HepG2 (cell line): ENCODE data around the gene RPL41. TPM values are rescaled to one million over a fixed set of nuclear protein-coding genes. Genes with fewer than 3 reads are reported as not detected.

ENCODE experiments used
- CSRNP1 ChIP-seq: sonication (generic); formaldehyde crosslinking; IDR thresholded peaks from 2 replicates; pipeline ENCODE4 v1.8.1; 2023; ENCODE audit warnings: mild to moderate bottlenecking, missing genetic modification reagents
- MATR3 ChIP-seq: sonication (generic); formaldehyde crosslinking; IDR thresholded peaks from 2 replicates; pipeline ENCODE4 v1.4.0; 2020; ENCODE audit warnings: missing genetic modification reagents
- NFYC ChIP-seq: IDR thresholded peaks from 2 replicates; pipeline ENCODE4 v1.6.1; 2016; ENCODE audit warnings: missing genetic modification reagents, missing compliant biosample characterization
- PHF21A ChIP-seq: sonication (generic); formaldehyde crosslinking; IDR thresholded peaks from 2 replicates; pipeline ENCODE4 v1.5.0; 2020; ENCODE audit warnings: mild to moderate bottlenecking, missing genetic modification reagents
- POLR2AphosphoS2 ChIP-seq: IDR thresholded peaks from 2 replicates; pipeline ENCODE4 v1.6.1; 2011; ENCODE audit warnings: low read depth, low read length, improper control_type of control experiment
- POLR2AphosphoS5 ChIP-seq: IDR thresholded peaks from 2 replicates; pipeline ENCODE4 v1.6.1; 2012; ENCODE audit warnings: low read depth, low read length
- REST ChIP-seq, 2 experiments: IDR thresholded peaks; 2 replicates each; pipeline ENCODE4 v1.6.1; 2011 to 2012; ENCODE audit warnings: low read length in 2 of 2, borderline replicate concordance in 1 of 2, low read depth in 1 of 2, mild to moderate bottlenecking in 1 of 2, moderate library complexity in 1 of 2
- RNF219 ChIP-seq: sonication (generic); formaldehyde crosslinking; IDR thresholded peaks from 2 replicates; pipeline ENCODE4 v1.5.0; 2020; ENCODE audit warnings: mild to moderate bottlenecking, missing genetic modification reagents
- SALL2 ChIP-seq: sonication (generic); formaldehyde crosslinking; IDR thresholded peaks from 2 replicates; pipeline ENCODE4 v1.8.1; 2023; ENCODE audit warnings: mild to moderate bottlenecking, missing genetic modification reagents, inconsistent platforms
- TARDBP ChIP-seq: sonication (generic); formaldehyde crosslinking; IDR thresholded peaks from 2 replicates; pipeline ENCODE4 v1.8.0; 2022; ENCODE audit warnings: mild to moderate bottlenecking, missing genetic modification reagents
- UBTF ChIP-seq: sonication (generic); formaldehyde crosslinking; IDR thresholded peaks from 2 replicates; pipeline ENCODE4 v1.4.0; 2020; ENCODE audit warnings: mild to moderate bottlenecking, missing genetic modification reagents
- ZFP91 ChIP-seq: sonication (generic); formaldehyde crosslinking; IDR thresholded peaks from 2 replicates; pipeline ENCODE4 v1.9.0; 2022; ENCODE audit warnings: missing genetic modification reagents, mild to moderate bottlenecking, borderline replicate concordance
- ZNF101 ChIP-seq: sonication (generic); formaldehyde crosslinking; IDR thresholded peaks from 2 replicates; pipeline ENCODE4 v1.4.0; 2020; ENCODE audit warnings: mild to moderate bottlenecking, low read depth, missing genetic modification reagents, borderline replicate concordance
- ZNF260 ChIP-seq: sonication (generic); formaldehyde crosslinking; IDR thresholded peaks from 2 replicates; pipeline ENCODE4 v1.4.0; 2020; ENCODE audit warnings: missing genetic modification reagents, low read depth, mild to moderate bottlenecking, borderline replicate concordance
- ZSCAN31 ChIP-seq: sonication (generic); formaldehyde crosslinking; IDR thresholded peaks from 2 replicates; pipeline ENCODE4 v1.5.0; 2020; ENCODE audit warnings: low read depth, mild to moderate bottlenecking, missing genetic modification reagents
- polyA plus RNA-seq, 8 experiments: library from polyadenylated mRNA; depleted of rRNA in 3 of 8; stranded (reverse) in 7 of 8; unstranded in 1 of 8; fragments of >200 nt; fragmentation: Illumina TruSeq in 4 of 8; extraction: Trizol in 4 of 8; gene quantifications; 2 replicates each; pipeline versions ENCODE4 v1.2.1 to v1.2.3, GENCODE V29; 2011 to 2016; ENCODE audit warnings: low read depth in 4 of 8, missing spikeins in 1 of 8, mixed read lengths in 1 of 8; ENCODE audit not compliant: insufficient read depth in 1 of 8
- total RNA-seq, 5 experiments: library from RNA; depleted of rRNA; stranded (reverse); fragments of >200 nt; fragmentation: Illumina TruSeq; extraction: Trizol; gene quantifications; 2 replicates each; pipeline ENCODE4 v1.2.3, GENCODE V29; 2016; ENCODE audit warnings: low read depth in 1 of 5

The RPL41 gene
- total and polyA plus RNA-seq, 2 of the 13 experiments (the other 11 are each of a cell fraction or from before 2014, with no cell fraction given) = 4,012 to 7,670 TPM

GRCh38 chr12:56117778-56118687 is 1.6 kb downstream of the RPL41 start, which contains the start of gene ZC3H10 (continued):
- 0 out of 4 replicates have a peak, but pooled peaks of 1 of the 2 experiments have one; percentile 50 for TF ChIP-seq REST (IDR thresholded peaks at IDR 0.05; ENCODE audit: borderline replicate concordance in 1 of 2, low read depth in 1 of 2, low read length in 2 of 2)
- TF ChIP-seq POLR2AphosphoS5 = peak; percentile 95
- peak; percentile 95 for TF ChIP-seq TARDBP (CRISPR knock-in tag)
- peak; percentile 96 for TF ChIP-seq POLR2AphosphoS2
- TF ChIP-seq UBTF (CRISPR knock-in tag) = peak; percentile 85
- peak; percentile 95 for TF ChIP-seq ZSCAN31 (CRISPR knock-in tag)
- TF ChIP-seq NFYC (CRISPR knock-in tag) = peak; percentile 56
- peak; percentile 89 for TF ChIP-seq SALL2
- no peak for TF ChIP-seq RNF219 (CRISPR knock-in tag)
- TF ChIP-seq CSRNP1 (CRISPR knock-in tag) = peak; percentile 95
- TF ChIP-seq MATR3 = no peak
- TF ChIP-seq PHF21A (CRISPR knock-in tag) = peak; percentile 88
- no peak for TF ChIP-seq ZNF260 (CRISPR knock-in tag)
- TF ChIP-seq ZNF101 (CRISPR knock-in tag) = no peak
- peak; percentile 95 for TF ChIP-seq ZFP91 (CRISPR knock-in tag)
